HepG2 (cell line): ENCODE measurements around the gene AMOTL2. TPM values are rescaled to one million over a fixed set of nuclear protein-coding genes. Genes with fewer than 3 reads are reported as not detected.

Experiments used
- ATAC-seq: fragments of 200-7000 bp; cut with Tn5 transposase; 3 replicates; pipeline ENCODE4 v1.9.1; 2020; ENCODE audit warnings: mild to moderate bottlenecking, moderate library complexity
- BruUV-seq: library from RNA; stranded (reverse); fragments of 400-500 nt; replicated peaks from 2 replicates; lab custom pipeline; 2021; lab: Mats Ljungman, UMichigan
- CTCF ChIA-PET: fragments of 300-600 bp; formaldehyde crosslinking; extraction: SDS; loops from one replicate; lab custom pipeline; 2021; ENCODE audit warnings: low total read pairs, inconsistent platforms, low intra/inter-chr PET ratio; lab: Yijun Ruan, JAX
- POLR2A ChIA-PET: fragments of 350-600 bp; sonication (Branson Sonifier 250); formaldehyde crosslinking; loops from one replicate; lab custom pipeline; 2020; ENCODE audit warnings: antibody characterized with exemption, inconsistent platforms; lab: Yijun Ruan, JAX
- DNase-seq: peaks from one replicate; pipeline ENCODE4 v3.0.0-alpha.2; 2015; ENCODE audit warnings: low spot score
- FAIRE-seq: peaks from 3 replicates; lab custom pipeline; 2011; peaks lifted over from hg19 to GRCh38; lab: Jason Lieb, UNC
- H2AFZ ChIP-seq: one replicate; pipeline ENCODE4 v1.6.1; 2011; ENCODE audit warnings: low read length, inconsistent platforms
- H3K27ac ChIP-seq: fragments of 300-600 bp; 3 replicates; pipeline ENCODE4 v1.8.0; 2011; ENCODE audit warnings: mixed run types, mild to moderate bottlenecking, mixed read lengths, low read length, inconsistent platforms; ENCODE audit not compliant: insufficient read depth; ENCODE audit errors: extremely low read length
- H3K27me3 ChIP-seq, 2 experiments: fragments of 200-600 bp in 1 of 2; 2 replicates in 1 of 2; 3 replicates in 1 of 2; pipeline versions ENCODE4 v1.6.0 to v1.8.0; 2011; ENCODE audit warnings: low read length in 2 of 2, mild to moderate bottlenecking in 2 of 2, moderate library complexity in 2 of 2, inconsistent platforms in 1 of 2; ENCODE audit not compliant: insufficient read depth in 2 of 2, control insufficient read depth in 1 of 2
- H3K36me3 ChIP-seq, 2 experiments: fragments of 200-600 bp in 1 of 2; replicated peaks in 1 of 2; 2 replicates in 1 of 2; 3 replicates in 1 of 2; pipeline versions ENCODE4 v1.5.1 to v1.8.0; 2011; ENCODE audit warnings: low read length in 2 of 2, inconsistent platforms in 1 of 2; ENCODE audit not compliant: insufficient read depth in 2 of 2, control insufficient read depth in 1 of 2
- H3K4me1 ChIP-seq: 2 replicates; pipeline ENCODE4 v1.5.1; 2012; ENCODE audit warnings: low read length, inconsistent platforms; ENCODE audit not compliant: insufficient read depth
- H3K4me2 ChIP-seq: 2 replicates; pipeline ENCODE4 v1.6.0; 2011; ENCODE audit warnings: low read depth, low read length, inconsistent platforms
- H3K4me3 ChIP-seq, 3 experiments: fragments of 200-600 bp in 1 of 3; sonication (generic), shearing (Covaris generic) in 1 of 3; replicated peaks in 1 of 3; 2 replicates each; pipeline ENCODE4 v1.5.1; 2011 to 2016; ENCODE audit warnings: low read length in 3 of 3, inconsistent platforms in 2 of 3, low read depth in 2 of 3, mild to moderate bottlenecking in 2 of 3, control low read depth in 1 of 3, mixed read lengths in 1 of 3; ENCODE audit not compliant: insufficient read depth in 1 of 3
- H3K79me2 ChIP-seq: one replicate; pipeline ENCODE4 v1.6.1; 2011; ENCODE audit warnings: low read length, inconsistent platforms; ENCODE audit not compliant: insufficient read depth
- H3K9ac ChIP-seq: 2 replicates; pipeline ENCODE4 v1.6.0; 2011; ENCODE audit warnings: mild to moderate bottlenecking, low read depth, low read length, inconsistent platforms; ENCODE audit not compliant: insufficient read depth
- H3K9me3 ChIP-seq: 2 replicates; pipeline ENCODE4 v1.5.1; 2012; ENCODE audit warnings: mild to moderate bottlenecking, low read length
- H4K20me1 ChIP-seq: 2 replicates; pipeline ENCODE4 v1.6.0; 2011; ENCODE audit warnings: inconsistent platforms, mild to moderate bottlenecking, low read length, moderate library complexity; ENCODE audit not compliant: insufficient read depth
- ARID2 ChIP-seq: sonication (generic); formaldehyde crosslinking; IDR thresholded peaks from 2 replicates; pipeline ENCODE4 v1.8.1; 2022; ENCODE audit warnings: mild to moderate bottlenecking, missing genetic modification reagents, borderline replicate concordance
- KAT7 ChIP-seq: IDR thresholded peaks from 2 replicates; pipeline ENCODE4 v1.6.1; 2018; ENCODE audit warnings: borderline replicate concordance, missing compliant biosample characterization
- MBNL3 ChIP-seq: fragments of 250-450 bp; sonication (Bioruptor Pico); conservative IDR thresholded peaks from 2 replicates; pipeline ENCODE4 v1.8.0; 2022; ENCODE audit warnings: mild to moderate bottlenecking, inconsistent platforms
- MTA3 ChIP-seq: sonication (generic); formaldehyde crosslinking; IDR thresholded peaks from 2 replicates; pipeline ENCODE4 v1.4.0; 2020; ENCODE audit warnings: missing genetic modification reagents
- NAIF1 ChIP-seq: sonication (generic); formaldehyde crosslinking; IDR thresholded peaks from 2 replicates; pipeline ENCODE4 v1.5.0; 2020; ENCODE audit warnings: mild to moderate bottlenecking, missing genetic modification reagents, borderline replicate concordance
- PTBP1 ChIP-seq: fragments of 200-400 bp; formaldehyde crosslinking; IDR thresholded peaks from 2 replicates; pipeline ENCODE4 v1.6.1; 2018; ENCODE audit warnings: low read length, low read depth; ENCODE audit not compliant: poor library complexity, severe bottlenecking
- SMYD3 ChIP-seq: sonication (generic); formaldehyde crosslinking; IDR thresholded peaks from 2 replicates; pipeline ENCODE4 v1.8.1; 2023; ENCODE audit warnings: mild to moderate bottlenecking, missing genetic modification reagents
- WGBS: methylation state at CpG from one replicate; pipeline ENCODE4 v1.1.6; 2017; ENCODE audit warnings: low lambda C conversion rate; 5-methylcytosine and 5-hydroxymethylcytosine counted together
- in situ Hi-C: cut with HindIII; loops from 2 replicates; pipeline ENCODE4 v1.10.0; 2017; ENCODE audit warnings: low pct_unique_long_range_greater_than_20kb; ENCODE audit not compliant: extremely low pct_ligation_motif_present
- intact Hi-C: fragments of 100-400 bp; cut with micrococcal nuclease; formaldehyde crosslinking; loops from one replicate; pipeline ENCODE4 v1.10.0; 2022; ENCODE audit not compliant: unreplicated experiment
- polyA plus RNA-seq, 8 experiments: library from polyadenylated mRNA; depleted of rRNA in 3 of 8; stranded (reverse) in 7 of 8; unstranded in 1 of 8; fragments of >200 nt; fragmentation: Illumina TruSeq in 4 of 8; extraction: Trizol in 4 of 8; gene quantifications; 2 replicates each; pipeline versions ENCODE4 v1.2.1 to v1.2.3, GENCODE V29; 2011 to 2016; ENCODE audit warnings: low read depth in 4 of 8, missing spikeins in 1 of 8, mixed read lengths in 1 of 8; ENCODE audit not compliant: insufficient read depth in 1 of 8
- total RNA-seq, 5 experiments: library from RNA; depleted of rRNA; stranded (reverse); fragments of >200 nt; fragmentation: Illumina TruSeq; extraction: Trizol; gene quantifications; 2 replicates each; pipeline ENCODE4 v1.2.3, GENCODE V29; 2016; ENCODE audit warnings: low read depth in 1 of 5
- TF ChIP-seq, protein P1 (sequence below): sonication (generic); formaldehyde crosslinking; IDR thresholded peaks from 2 replicates; pipeline ENCODE4 v1.5.0; 2020; ENCODE audit warnings: missing genetic modification reagents, mild to moderate bottlenecking, borderline replicate concordance
- TF ChIP-seq, protein P2 (sequence below): sonication (generic); formaldehyde crosslinking; conservative IDR thresholded peaks from 2 replicates; pipeline ENCODE4 v1.8.0; 2022; ENCODE audit warnings: low read depth, missing genetic modification reagents
- TF ChIP-seq, protein P3 (sequence below): IDR thresholded peaks from 2 replicates; pipeline ENCODE4 v1.4.0; 2020; ENCODE audit warnings: mild to moderate bottlenecking, missing genetic modification reagents

Gene AMOTL2
- total and polyA plus RNA-seq, 2 of the 13 experiments (the other 11 are each of a cell fraction or from before 2014, with no cell fraction given) = 17.3 to 18.5 TPM

DNA sequence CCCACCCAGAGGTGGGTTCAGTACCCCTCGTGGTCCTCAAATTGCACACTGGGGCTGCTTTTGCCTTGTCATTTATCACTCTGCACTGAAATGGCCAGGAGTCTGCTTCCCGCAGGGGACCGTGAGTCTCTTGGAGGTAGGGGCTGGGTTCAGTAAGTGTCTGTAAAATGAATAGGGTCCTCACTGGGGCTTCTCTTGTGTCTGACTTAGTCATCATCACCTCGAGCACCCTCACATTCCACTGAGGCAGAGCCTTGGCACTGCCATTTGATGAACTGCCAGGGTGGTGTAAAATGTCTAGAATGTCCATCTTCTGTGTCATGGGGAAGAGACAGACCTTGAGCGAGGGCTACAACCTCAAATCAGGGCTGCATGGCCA is 62.6 kb downstream of the AMOTL2 start:
- no peaks in the 10 kb centered on the region for H3K9me3 ChIP-seq
- no peak for TF ChIP-seq MTA3 (CRISPR knock-in tag)
- no peak for TF ChIP-seq PTBP1
- TF ChIP-seq, protein P1, sequence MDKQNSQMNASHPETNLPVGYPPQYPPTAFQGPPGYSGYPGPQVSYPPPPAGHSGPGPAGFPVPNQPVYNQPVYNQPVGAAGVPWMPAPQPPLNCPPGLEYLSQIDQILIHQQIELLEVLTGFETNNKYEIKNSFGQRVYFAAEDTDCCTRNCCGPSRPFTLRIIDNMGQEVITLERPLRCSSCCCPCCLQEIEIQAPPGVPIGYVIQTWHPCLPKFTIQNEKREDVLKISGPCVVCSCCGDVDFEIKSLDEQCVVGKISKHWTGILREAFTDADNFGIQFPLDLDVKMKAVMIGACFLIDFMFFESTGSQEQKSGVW = no peak
- no peak for TF ChIP-seq ARID2
- TF ChIP-seq MBNL3 (CRISPR knock-in tag) = no peak
- TF ChIP-seq KAT7 (CRISPR knock-in tag) = no peak
- TF ChIP-seq, protein P2, sequence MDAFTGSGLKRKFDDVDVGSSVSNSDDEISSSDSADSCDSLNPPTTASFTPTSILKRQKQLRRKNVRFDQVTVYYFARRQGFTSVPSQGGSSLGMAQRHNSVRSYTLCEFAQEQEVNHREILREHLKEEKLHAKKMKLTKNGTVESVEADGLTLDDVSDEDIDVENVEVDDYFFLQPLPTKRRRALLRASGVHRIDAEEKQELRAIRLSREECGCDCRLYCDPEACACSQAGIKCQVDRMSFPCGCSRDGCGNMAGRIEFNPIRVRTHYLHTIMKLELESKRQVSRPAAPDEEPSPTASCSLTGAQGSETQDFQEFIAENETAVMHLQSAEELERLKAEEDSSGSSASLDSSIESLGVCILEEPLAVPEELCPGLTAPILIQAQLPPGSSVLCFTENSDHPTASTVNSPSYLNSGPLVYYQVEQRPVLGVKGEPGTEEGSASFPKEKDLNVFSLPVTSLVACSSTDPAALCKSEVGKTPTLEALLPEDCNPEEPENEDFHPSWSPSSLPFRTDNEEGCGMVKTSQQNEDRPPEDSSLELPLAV (CRISPR knock-in tag) = no peak
- no peak for TF ChIP-seq SMYD3
- no peak for TF ChIP-seq NAIF1 (CRISPR knock-in tag)
- TF ChIP-seq, protein P3, sequence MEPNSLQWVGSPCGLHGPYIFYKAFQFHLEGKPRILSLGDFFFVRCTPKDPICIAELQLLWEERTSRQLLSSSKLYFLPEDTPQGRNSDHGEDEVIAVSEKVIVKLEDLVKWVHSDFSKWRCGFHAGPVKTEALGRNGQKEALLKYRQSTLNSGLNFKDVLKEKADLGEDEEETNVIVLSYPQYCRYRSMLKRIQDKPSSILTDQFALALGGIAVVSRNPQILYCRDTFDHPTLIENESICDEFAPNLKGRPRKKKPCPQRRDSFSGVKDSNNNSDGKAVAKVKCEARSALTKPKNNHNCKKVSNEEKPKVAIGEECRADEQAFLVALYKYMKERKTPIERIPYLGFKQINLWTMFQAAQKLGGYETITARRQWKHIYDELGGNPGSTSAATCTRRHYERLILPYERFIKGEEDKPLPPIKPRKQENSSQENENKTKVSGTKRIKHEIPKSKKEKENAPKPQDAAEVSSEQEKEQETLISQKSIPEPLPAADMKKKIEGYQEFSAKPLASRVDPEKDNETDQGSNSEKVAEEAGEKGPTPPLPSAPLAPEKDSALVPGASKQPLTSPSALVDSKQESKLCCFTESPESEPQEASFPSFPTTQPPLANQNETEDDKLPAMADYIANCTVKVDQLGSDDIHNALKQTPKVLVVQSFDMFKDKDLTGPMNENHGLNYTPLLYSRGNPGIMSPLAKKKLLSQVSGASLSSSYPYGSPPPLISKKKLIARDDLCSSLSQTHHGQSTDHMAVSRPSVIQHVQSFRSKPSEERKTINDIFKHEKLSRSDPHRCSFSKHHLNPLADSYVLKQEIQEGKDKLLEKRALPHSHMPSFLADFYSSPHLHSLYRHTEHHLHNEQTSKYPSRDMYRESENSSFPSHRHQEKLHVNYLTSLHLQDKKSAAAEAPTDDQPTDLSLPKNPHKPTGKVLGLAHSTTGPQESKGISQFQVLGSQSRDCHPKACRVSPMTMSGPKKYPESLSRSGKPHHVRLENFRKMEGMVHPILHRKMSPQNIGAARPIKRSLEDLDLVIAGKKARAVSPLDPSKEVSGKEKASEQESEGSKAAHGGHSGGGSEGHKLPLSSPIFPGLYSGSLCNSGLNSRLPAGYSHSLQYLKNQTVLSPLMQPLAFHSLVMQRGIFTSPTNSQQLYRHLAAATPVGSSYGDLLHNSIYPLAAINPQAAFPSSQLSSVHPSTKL (CRISPR knock-in tag) = no peak
- no peaks in the 10 kb centered on the region for H3K36me3 ChIP-seq
- intact Hi-C loops = no loop called here
- no peak overlapping the region for H3K9ac ChIP-seq
- in situ Hi-C loops = loop anchor here (5.0 kb wide), 1 partner anchor 61 kb away; the partner anchor contains the start of gene AMOTL2
- no peak for DNase-seq
- no peak overlapping the region for H3K4me3 ChIP-seq
- no peak overlapping the region for H2AFZ ChIP-seq
- ChIA-PET POLR2A (interaction anchor here (1.2 to 2.6 kb wide), 2 partner anchors 40 to 61 kb away, joined by 3 to 9 read pairs; no protein-coding TSS in a partner anchor), CTCF (no interaction called here)
- H3K27me3 ChIP-seq = no peaks in the 10 kb centered on the region; a peak in 2 of 5 replicates
- H3K4me1 ChIP-seq = peaks cover 87% of the 10 kb centered on the region
- WGBS = 70% methylated on average over 5 of the region's 5 CpGs
- no peak overlapping the region for H3K4me2 ChIP-seq
- no peak overlapping the region for H3K27ac ChIP-seq
- FAIRE-seq = no peak
- BruUV-seq = no TSS peak
- H3K79me2 ChIP-seq = no peaks in the 10 kb centered on the region
- H4K20me1 ChIP-seq = no peaks in the 10 kb centered on the region
- no peak for ATAC-seq
